Coronary artery (tissue), 2 donors: ENCODE data around the gene TRPC4.

Experiments used
- DNase-seq: peaks from one replicate; pipeline ENCODE4 v3.0.0-alpha.2; 2017; ENCODE audit warnings: low spot score
- H3K27ac ChIP-seq, 2 donors: fragments of 200-600 bp; sonication (generic); one replicate each; pipeline ENCODE4 v1.5.1; 2016 to 2019
- H3K4me3 ChIP-seq: fragments of 200-600 bp; sonication (generic); 2 replicates; pipeline ENCODE4 v1.5.1; 2016; ENCODE audit warnings: mild to moderate bottlenecking, moderate library complexity
- TF ChIP-seq, protein P1 (sequence below): fragments of 200-600 bp; sonication (generic); IDR thresholded peaks from one replicate; pipeline ENCODE4 v1.5.1; 2019; ENCODE audit warnings: antibody characterized with exemption

Gene TRPC4

DNA sequence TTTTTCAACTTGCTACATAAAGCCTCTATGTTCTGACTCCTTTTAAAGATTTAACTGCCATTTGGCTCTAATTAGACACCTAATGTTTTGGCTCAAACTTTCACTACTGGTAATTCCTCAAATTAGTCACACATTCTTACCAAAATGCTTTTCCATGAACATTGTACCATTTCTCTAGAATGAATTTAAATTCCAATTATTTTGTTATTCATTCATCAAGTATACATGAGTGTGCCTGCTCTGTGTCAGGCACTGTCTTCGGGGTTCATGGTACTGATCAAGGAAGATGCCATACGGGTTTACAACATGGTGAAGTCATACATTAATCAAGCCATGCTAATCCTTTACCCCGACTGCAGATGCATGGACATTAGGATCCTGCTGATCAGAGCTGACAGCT is 201.9 kb downstream of the TRPC4 start:
- TF ChIP-seq, protein P1, sequence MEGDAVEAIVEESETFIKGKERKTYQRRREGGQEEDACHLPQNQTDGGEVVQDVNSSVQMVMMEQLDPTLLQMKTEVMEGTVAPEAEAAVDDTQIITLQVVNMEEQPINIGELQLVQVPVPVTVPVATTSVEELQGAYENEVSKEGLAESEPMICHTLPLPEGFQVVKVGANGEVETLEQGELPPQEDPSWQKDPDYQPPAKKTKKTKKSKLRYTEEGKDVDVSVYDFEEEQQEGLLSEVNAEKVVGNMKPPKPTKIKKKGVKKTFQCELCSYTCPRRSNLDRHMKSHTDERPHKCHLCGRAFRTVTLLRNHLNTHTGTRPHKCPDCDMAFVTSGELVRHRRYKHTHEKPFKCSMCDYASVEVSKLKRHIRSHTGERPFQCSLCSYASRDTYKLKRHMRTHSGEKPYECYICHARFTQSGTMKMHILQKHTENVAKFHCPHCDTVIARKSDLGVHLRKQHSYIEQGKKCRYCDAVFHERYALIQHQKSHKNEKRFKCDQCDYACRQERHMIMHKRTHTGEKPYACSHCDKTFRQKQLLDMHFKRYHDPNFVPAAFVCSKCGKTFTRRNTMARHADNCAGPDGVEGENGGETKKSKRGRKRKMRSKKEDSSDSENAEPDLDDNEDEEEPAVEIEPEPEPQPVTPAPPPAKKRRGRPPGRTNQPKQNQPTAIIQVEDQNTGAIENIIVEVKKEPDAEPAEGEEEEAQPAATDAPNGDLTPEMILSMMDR: no peak
- H3K4me3 ChIP-seq: no peak overlapping the region
- no peak for DNase-seq
- H3K27ac ChIP-seq: no peak overlapping the region

- H3K27ac ChIP-seq: no peak overlapping the region
- TF ChIP-seq, protein P1: no peak
These were observed 203.5 kb downstream of the TRPC4 start for GRCh38 chr13:37666036-37666435.

DNA sequence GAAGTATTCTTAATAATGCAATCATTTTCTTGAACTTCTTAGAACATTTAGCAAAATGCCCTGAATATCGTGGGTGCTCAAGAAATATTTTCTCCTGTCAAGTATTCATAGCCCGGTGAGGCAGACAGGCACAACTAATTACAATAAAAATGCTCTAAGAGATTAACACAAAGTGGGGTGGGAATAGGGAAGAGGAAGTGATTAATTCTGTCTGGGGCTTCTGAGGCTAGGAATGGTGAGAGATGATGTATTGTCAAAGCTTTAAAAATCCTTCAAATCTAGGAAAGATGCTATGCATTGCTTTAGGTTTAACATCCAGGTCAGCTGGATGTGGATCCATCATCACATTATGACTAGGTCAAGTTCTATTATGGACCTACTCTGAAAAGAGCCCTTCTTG is 204.2 kb downstream of the TRPC4 start:
- TF ChIP-seq, protein P1: no peak
- Histone ChIP-seq H3K27ac (no peak overlapping the region), H3K4me3 (no peak overlapping the region)
- DNase-seq: no peak

More at GRCh38 chr13:37666036-37666435, 203.5 kb downstream of the TRPC4 start:
- DNase-seq: no peak
- H3K4me3 ChIP-seq: no peak overlapping the region

DNA sequence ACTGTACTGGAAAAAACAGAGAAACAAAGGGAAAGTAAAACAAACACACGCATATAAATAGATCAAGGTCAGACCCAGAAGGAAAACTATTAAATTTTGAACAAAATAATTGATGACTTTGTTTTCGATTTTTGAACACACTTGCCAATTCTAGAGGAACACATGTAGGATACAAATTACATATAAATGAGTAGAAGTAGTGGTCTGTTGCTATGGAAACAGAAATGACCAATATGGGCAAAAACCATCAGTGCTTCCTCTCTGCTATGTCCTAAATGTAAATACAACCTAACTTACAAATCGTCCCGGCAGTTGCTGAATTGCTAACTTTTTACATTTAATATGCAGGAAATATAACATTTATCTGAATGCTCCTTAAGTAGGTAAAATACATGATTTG is 205.8 kb downstream of the TRPC4 start:
- no peak overlapping the region for H3K27ac ChIP-seq
- no peak for DNase-seq
- no peak overlapping the region for H3K4me3 ChIP-seq
- TF ChIP-seq, protein P1: no peak

DNA sequence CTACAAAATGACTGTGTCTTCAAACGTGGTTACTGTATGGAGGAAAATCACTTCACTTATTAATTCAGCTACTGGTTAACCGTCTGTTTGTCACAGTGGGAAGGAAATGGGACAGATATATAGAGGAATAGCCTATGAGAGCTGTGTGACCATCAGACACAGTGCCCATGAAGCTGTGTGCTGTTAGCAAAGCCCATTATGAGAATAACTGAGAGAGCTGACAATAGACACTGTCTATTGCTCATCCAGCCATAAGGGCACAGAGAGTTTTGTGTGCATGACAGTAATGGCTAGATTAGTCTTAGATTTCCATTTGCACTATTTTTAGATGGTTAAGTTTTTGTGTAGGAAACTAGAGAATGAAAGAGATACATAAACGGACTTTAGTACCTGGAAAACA is 206.9 kb downstream of the TRPC4 start:
- H3K4me3 ChIP-seq: no peak overlapping the region
- no peak overlapping the region for H3K27ac ChIP-seq
- TF ChIP-seq, protein P1: no peak
- no peak for DNase-seq

GRCh38 chr13:37657956-37658355 is 211.6 kb downstream of the TRPC4 start:
- no peak for DNase-seq
- no peak overlapping the region for H3K27ac ChIP-seq
- no peak overlapping the region for H3K4me3 ChIP-seq
- TF ChIP-seq, protein P1: no peak

GRCh38 chr13:37657134-37657533 is 212.4 kb downstream of the TRPC4 start:
- no peak overlapping the region for H3K4me3 ChIP-seq
- peak overlapping the region; percentile 0 to 66 for H3K27ac ChIP-seq
- TF ChIP-seq, protein P1: no peak
- no peak for DNase-seq
